ENCODE results near the gene TRAF3.

TRAF3 gene

GRCh38 chr14:102955636-102956408, 178.6 kb downstream of the TRAF3 start:
- DNase-seq (ENCODE audit: low read depth), result no peak

GRCh38 chr14:102957222-102957621, 180.0 kb downstream of the TRAF3 start:
- no peak for DNase-seq (ENCODE audit: low read depth)

- DNase-seq (ENCODE audit: low read depth), result no peak
Observed at GRCh38 chr14:102958461-102958860, 181.2 kb downstream of the TRAF3 start.
